SK-N-SH treated with all-trans-retinoic acid at 6 μM for 48 hours (cell line): ENCODE measurements around the gene ABCD1.

ENCODE experiments used
- ATAC-seq: fragments of 200-7000 bp; cut with Tn5 transposase; 3 replicates; pipeline ENCODE4 v1.9.1; 2020; ENCODE audit warnings: mild to moderate bottlenecking, moderate library complexity
- ARNTL ChIP-seq: fragments of 450-650 bp; formaldehyde crosslinking; IDR thresholded peaks from 2 replicates; pipeline ENCODE4 v1.5.0; 2020; ENCODE audit warnings: low read depth, mild to moderate bottlenecking, moderate library complexity, borderline replicate concordance
- BACH2 ChIP-seq: fragments of 250-450 bp; sonication (Bioruptor Pico); IDR thresholded peaks from 2 replicates; pipeline ENCODE4 v1.9.0; 2021; ENCODE audit warnings: mild to moderate bottlenecking, borderline replicate concordance
- CREB5 ChIP-seq: fragments of 250-450 bp; sonication (Bioruptor Pico); IDR thresholded peaks from 2 replicates; pipeline ENCODE4 v1.5.1; 2020; ENCODE audit warnings: low read depth, mild to moderate bottlenecking, moderate library complexity
- CSDC2 ChIP-seq: fragments of 250-450 bp; sonication (Bioruptor Pico); IDR thresholded peaks from 2 replicates; pipeline ENCODE4 v1.5.0; 2020; ENCODE audit warnings: mild to moderate bottlenecking, moderate library complexity
- ESRRG ChIP-seq: fragments of 250-450 bp; sonication (Bioruptor Pico); IDR thresholded peaks from 2 replicates; pipeline ENCODE4 v1.6.1; 2021; ENCODE audit warnings: mild to moderate bottlenecking
- GLIS3 ChIP-seq: fragments of 250-450 bp; sonication (Bioruptor Pico); IDR thresholded peaks from 2 replicates; pipeline ENCODE4 v1.5.0; 2020; ENCODE audit warnings: mild to moderate bottlenecking, moderate library complexity
- ISL1 ChIP-seq: fragments of 250-450 bp; sonication (Bioruptor Pico); IDR thresholded peaks from 2 replicates; pipeline ENCODE4 v2.1.2; 2022; ENCODE audit warnings: mild to moderate bottlenecking, moderate library complexity
- PATZ1 ChIP-seq: fragments of 250-450 bp; sonication (Bioruptor Pico); IDR thresholded peaks from 2 replicates; pipeline ENCODE4 v1.8.0; 2020; ENCODE audit warnings: mild to moderate bottlenecking, moderate library complexity, borderline replicate concordance
- POU6F1 ChIP-seq: fragments of 250-450 bp; sonication (Bioruptor Pico); IDR thresholded peaks from 2 replicates; pipeline ENCODE4 v1.8.0; 2021; ENCODE audit warnings: low read depth, mild to moderate bottlenecking, moderate library complexity, borderline replicate concordance
- PPARA ChIP-seq: fragments of 250-450 bp; sonication (Bioruptor Pico); IDR thresholded peaks from 2 replicates; pipeline ENCODE4 v1.5.0; 2020; ENCODE audit warnings: mild to moderate bottlenecking, borderline replicate concordance
- RARB ChIP-seq: fragments of 250-450 bp; sonication (Bioruptor Pico); IDR thresholded peaks from 2 replicates; pipeline ENCODE4 v1.8.0; 2021; ENCODE audit warnings: mild to moderate bottlenecking, moderate library complexity
- TCF4 ChIP-seq: fragments of 250-450 bp; sonication (Bioruptor Pico); IDR thresholded peaks from 2 replicates; pipeline ENCODE4 v1.8.0; 2021; ENCODE audit warnings: mild to moderate bottlenecking, moderate library complexity, borderline replicate concordance
- TOX ChIP-seq: fragments of 250-450 bp; sonication (Bioruptor Pico); IDR thresholded peaks from 2 replicates; pipeline ENCODE4 v1.8.0; 2021; ENCODE audit warnings: mild to moderate bottlenecking, moderate library complexity, borderline replicate concordance
- TSHZ2 ChIP-seq: fragments of 250-450 bp; sonication (Bioruptor Pico); IDR thresholded peaks from 2 replicates; pipeline ENCODE4 v1.5.0; 2020; ENCODE audit warnings: mild to moderate bottlenecking, moderate library complexity
- ZC3H10 ChIP-seq: fragments of 250-450 bp; sonication (Bioruptor Pico); IDR thresholded peaks from 2 replicates; pipeline ENCODE4 v1.5.1; 2021; ENCODE audit warnings: mild to moderate bottlenecking, moderate library complexity
- ZFP3 ChIP-seq: fragments of 250-450 bp; sonication (Bioruptor Pico); IDR thresholded peaks from 2 replicates; pipeline ENCODE4 v1.5.0; 2020; ENCODE audit warnings: mild to moderate bottlenecking, moderate library complexity
- ZFP30 ChIP-seq: fragments of 450-650 bp; formaldehyde crosslinking; IDR thresholded peaks from 2 replicates; pipeline ENCODE4 v1.5.0; 2022; ENCODE audit warnings: mild to moderate bottlenecking, moderate library complexity
- ZNF565 ChIP-seq: fragments of 450-650 bp; formaldehyde crosslinking; conservative IDR thresholded peaks from 2 replicates; pipeline ENCODE4 v1.5.0; 2020; ENCODE audit warnings: low read depth, mild to moderate bottlenecking, moderate library complexity
- ZNF70 ChIP-seq: fragments of 450-650 bp; formaldehyde crosslinking; IDR thresholded peaks from 2 replicates; pipeline ENCODE4 v1.5.0; 2020; ENCODE audit warnings: mild to moderate bottlenecking, moderate library complexity
- ZNF8 ChIP-seq: fragments of 450-650 bp; formaldehyde crosslinking; IDR thresholded peaks from 2 replicates; pipeline ENCODE4 v1.5.0; 2020; ENCODE audit warnings: mild to moderate bottlenecking, moderate library complexity

The ABCD1 gene

GRCh38 chrX:153778181-153778580 lies 53.5 kb downstream of the ABCD1 start:
- no peak for ATAC-seq
- no peak for TF ChIP-seq ESRRG (CRISPR knock-in tag)

GRCh38 chrX:153778684-153779101 lies 54.0 kb downstream of the ABCD1 start:
- no peak for ATAC-seq
- TF ChIP-seq PPARA (no peak), BACH2 (CRISPR knock-in tag) (no peak), ZFP30 (no peak), GLIS3 (no peak), TOX (CRISPR knock-in tag) (no peak), ZNF565 (no peak), CREB5 (CRISPR knock-in tag) (no peak), TCF4 (CRISPR knock-in tag) (no peak), ISL1 (no peak), ARNTL (CRISPR knock-in tag) (no peak), ESRRG (CRISPR knock-in tag) (no peak), ZNF8 (CRISPR knock-in tag) (no peak), ZC3H10 (CRISPR knock-in tag) (no peak)

- ATAC-seq, result 0 out of 3 replicates have a peak, but pooled peaks have one; percentile 2
- TF ChIP-seq ZNF8 (CRISPR knock-in tag), result no peak
- no peak for TF ChIP-seq ZFP30
- TF ChIP-seq ARNTL (CRISPR knock-in tag), result no peak
- TF ChIP-seq TOX (CRISPR knock-in tag), result no peak
- TF ChIP-seq ZNF565, result no peak
- no peak for TF ChIP-seq CREB5 (CRISPR knock-in tag)
- no peak for TF ChIP-seq CSDC2 (CRISPR knock-in tag)
- no peak for TF ChIP-seq PPARA
- TF ChIP-seq PATZ1 (CRISPR knock-in tag), result no peak
- no peak for TF ChIP-seq ZNF70 (CRISPR knock-in tag)
- TF ChIP-seq RARB (CRISPR knock-in tag), result no peak
- no peak for TF ChIP-seq ESRRG (CRISPR knock-in tag)
- no peak for TF ChIP-seq POU6F1 (CRISPR knock-in tag)
- no peak for TF ChIP-seq ZFP3 (CRISPR knock-in tag)
- TF ChIP-seq, all 23 proteins: peak for 0
These were observed 55.4 kb downstream of the ABCD1 start for GRCh38 chrX:153779891-153780677.

GRCh38 chrX:153780678-153781427 lies 56.2 kb downstream of the ABCD1 start, which contains the start of gene SRPK3:
TSS of gene SRPK3 (plus strand) at chrX:153781041. CDS start at chrX:153781087, 46 bp downstream.
- ATAC-seq, result peak; percentile 27
- TF ChIP-seq ISL1, result no peak
- no peak for TF ChIP-seq ZNF8 (CRISPR knock-in tag)
- TF ChIP-seq TSHZ2 (CRISPR knock-in tag), result no peak
